Measurements from ENCODE around the gene C16orf92.
"Not testable (repeated sequence)": the region's sequence is repeated elsewhere in the genome, so short reads cannot be mapped to it uniquely, and the experiment has no call there.

C16orf92 gene

DNA sequence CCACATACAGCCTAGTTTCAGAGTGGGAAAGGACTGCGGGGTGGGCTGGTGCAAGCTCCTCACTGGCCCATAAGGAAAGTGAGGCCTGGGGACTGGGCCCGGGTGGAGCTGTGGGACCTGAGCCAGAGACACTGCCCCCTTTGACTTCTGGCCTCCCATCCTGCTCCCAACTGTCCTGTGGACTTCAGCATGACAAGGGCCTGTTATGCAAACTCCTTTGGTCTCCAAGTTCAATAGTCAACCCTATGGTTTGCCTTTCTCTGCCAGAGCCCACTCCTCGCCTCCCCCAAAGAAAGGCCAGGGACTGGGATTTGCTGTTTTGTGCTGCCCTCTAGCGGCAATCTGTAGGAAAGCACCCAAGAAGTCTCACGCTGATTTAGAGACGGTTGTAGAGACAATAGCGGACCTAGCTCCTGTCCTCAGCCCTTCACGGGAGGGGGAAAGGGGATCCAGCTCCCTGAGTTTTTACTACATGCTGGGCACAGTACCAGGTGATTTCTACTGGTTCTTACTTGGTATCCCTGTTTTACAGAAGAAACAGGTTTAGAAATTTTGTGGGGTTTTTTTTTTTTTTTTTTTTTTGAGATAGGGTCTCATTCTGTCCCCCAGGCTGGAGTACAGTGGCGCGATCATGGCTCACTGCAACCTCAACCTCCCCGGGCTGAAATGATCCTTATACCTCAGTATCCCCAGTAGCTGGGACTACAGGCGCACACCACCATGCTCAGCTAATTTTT lies 9.3 kb downstream of the C16orf92 start:
- Histone ChIP-seq H3K4me1 (ENCODE audit: insufficient read depth, low read length, severe bottlenecking) (no peaks in the 10 kb centered on the region), H3K4me2 (ENCODE audit: low read length) (no peak overlapping the region), H3K9ac (ENCODE audit: low read length) (no peak overlapping the region), H3F3A (ENCODE audit: insufficient read depth, low read length) (no peaks in the 10 kb centered on the region), H3K27me3 (ENCODE audit: insufficient read depth, low read length) (peaks cover 5% of the 10 kb centered on the region; the same call in 1 of the 2 replicates), H3K36me3 (ENCODE audit: insufficient read depth, low read length) (no peaks in the 10 kb centered on the region; the same call in 1 of the 2 replicates), H4K20me1 (ENCODE audit: insufficient read depth, low read length) (no peaks in the 10 kb centered on the region), H3K4me3 (ENCODE audit: low read depth, low read length, poor library complexity, severe bottlenecking) (no peak overlapping the region), H3K9me3 (ENCODE audit: low read length) (no peaks in the 10 kb centered on the region), H3K27ac (ENCODE audit: low read depth, low read length, poor library complexity, severe bottlenecking) (no peak overlapping the region), H2AFZ (ENCODE audit: low read length) (no peak overlapping the region), H3K79me2 (ENCODE audit: insufficient read depth, low read length) (no peaks in the 10 kb centered on the region), H3K9me2 (ENCODE audit: low read depth, low read length) (no peaks in the 10 kb centered on the region)
- TF ChIP-seq EZH2 (IDR thresholded peaks at IDR 0.05; ENCODE audit: borderline replicate concordance, low read length) = no peak
- TF ChIP-seq, protein P1, sequence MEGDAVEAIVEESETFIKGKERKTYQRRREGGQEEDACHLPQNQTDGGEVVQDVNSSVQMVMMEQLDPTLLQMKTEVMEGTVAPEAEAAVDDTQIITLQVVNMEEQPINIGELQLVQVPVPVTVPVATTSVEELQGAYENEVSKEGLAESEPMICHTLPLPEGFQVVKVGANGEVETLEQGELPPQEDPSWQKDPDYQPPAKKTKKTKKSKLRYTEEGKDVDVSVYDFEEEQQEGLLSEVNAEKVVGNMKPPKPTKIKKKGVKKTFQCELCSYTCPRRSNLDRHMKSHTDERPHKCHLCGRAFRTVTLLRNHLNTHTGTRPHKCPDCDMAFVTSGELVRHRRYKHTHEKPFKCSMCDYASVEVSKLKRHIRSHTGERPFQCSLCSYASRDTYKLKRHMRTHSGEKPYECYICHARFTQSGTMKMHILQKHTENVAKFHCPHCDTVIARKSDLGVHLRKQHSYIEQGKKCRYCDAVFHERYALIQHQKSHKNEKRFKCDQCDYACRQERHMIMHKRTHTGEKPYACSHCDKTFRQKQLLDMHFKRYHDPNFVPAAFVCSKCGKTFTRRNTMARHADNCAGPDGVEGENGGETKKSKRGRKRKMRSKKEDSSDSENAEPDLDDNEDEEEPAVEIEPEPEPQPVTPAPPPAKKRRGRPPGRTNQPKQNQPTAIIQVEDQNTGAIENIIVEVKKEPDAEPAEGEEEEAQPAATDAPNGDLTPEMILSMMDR (IDR thresholded peaks at IDR 0.05; ENCODE audit: low read length) = peak; percentile 95

DNA sequence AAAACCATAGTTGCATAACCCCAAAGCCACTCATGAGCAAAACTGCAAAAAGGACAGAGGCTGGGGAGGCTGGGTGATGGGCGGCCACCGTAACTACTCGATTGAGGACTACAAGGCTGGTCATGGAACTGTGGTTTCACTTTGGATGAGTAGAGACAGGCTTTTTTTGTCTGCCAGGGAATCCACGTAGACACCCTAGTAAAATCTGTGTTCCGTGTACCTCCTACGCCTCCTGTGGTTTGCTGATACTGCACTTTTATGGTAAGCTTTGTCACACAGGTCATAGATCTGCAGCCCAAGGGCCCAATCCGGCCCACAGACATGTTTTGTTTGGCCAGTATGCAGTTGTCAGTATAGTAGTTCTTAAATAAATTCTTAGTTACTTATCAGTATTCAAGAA lies 10.3 kb downstream of the C16orf92 start:
- Histone ChIP-seq H4K20me1 (ENCODE audit: insufficient read depth, low read length) (no peaks in the 10 kb centered on the region), H3K79me2 (ENCODE audit: insufficient read depth, low read length) (no peaks in the 10 kb centered on the region), H3K27me3 (ENCODE audit: insufficient read depth, low read length) (peaks cover 5% of the 10 kb centered on the region; the same call in 1 of the 2 replicates), H3K9me3 (ENCODE audit: low read length) (no peaks in the 10 kb centered on the region), H2AFZ (ENCODE audit: low read length) (no peak overlapping the region), H3K27ac (ENCODE audit: low read depth, low read length, poor library complexity, severe bottlenecking) (no peak overlapping the region), H3K4me2 (ENCODE audit: low read length) (no peak overlapping the region), H3K9me2 (ENCODE audit: low read depth, low read length) (no peaks in the 10 kb centered on the region), H3K9ac (ENCODE audit: low read length) (no peak overlapping the region), H3K36me3 (ENCODE audit: insufficient read depth, low read length) (no peaks in the 10 kb centered on the region; the same call in 1 of the 2 replicates), H3K4me3 (ENCODE audit: low read depth, low read length, poor library complexity, severe bottlenecking) (no peak overlapping the region), H3K4me1 (ENCODE audit: insufficient read depth, low read length, severe bottlenecking) (no peaks in the 10 kb centered on the region), H3F3A (ENCODE audit: insufficient read depth, low read length) (no peaks in the 10 kb centered on the region)
- TF ChIP-seq EZH2 (IDR thresholded peaks at IDR 0.05; ENCODE audit: borderline replicate concordance, low read length) = no peak

DNA sequence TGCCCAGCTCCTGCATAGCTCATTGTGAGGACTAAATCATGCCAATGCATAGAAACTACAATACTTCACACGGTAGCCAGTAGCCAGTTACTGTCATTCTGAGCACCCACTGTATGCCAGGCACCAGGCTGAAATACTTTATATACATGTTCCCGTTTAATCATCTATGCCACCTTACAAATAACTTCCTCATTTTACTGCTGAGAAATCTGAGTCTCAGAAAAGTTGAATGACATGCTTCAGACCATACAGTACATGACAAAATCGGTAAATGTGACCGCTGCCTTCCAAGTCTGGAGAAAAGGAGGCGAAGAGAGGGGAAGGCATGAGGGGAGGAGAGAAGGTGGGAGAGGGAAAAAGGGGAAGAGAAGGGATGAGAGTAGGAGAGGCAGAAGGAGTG lies 17.2 kb downstream of the C16orf92 start:
- TF ChIP-seq, protein P1 (IDR thresholded peaks at IDR 0.05; ENCODE audit: low read length) = no peak

DNA sequence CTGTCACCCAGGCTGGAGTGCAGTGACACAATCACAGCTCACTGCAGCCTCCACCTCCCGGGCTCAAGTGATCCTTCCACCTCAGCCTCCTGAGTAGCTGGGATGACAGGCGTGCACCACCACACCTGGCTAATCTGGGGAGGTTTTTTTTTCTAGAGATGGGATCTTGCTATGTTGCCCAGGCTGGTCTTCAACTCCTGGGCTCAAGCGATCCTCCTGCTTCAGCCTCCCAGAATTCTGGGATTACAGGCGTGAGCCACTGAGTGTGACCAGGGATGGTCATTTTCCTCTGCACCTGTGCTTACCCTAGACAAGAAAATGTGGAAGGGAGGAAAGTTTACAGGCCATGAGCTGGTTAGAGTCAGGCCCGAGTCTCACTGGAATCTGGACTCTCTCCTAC lies 17.7 kb downstream of the C16orf92 start:
- H3K36me3 ChIP-seq (ENCODE audit: insufficient read depth, low read length); H3K27me3 ChIP-seq (ENCODE audit: insufficient read depth, low read length): not testable (repeated sequence)

More for the DNA sequence above, 17.2 kb downstream of the C16orf92 start:
- Histone ChIP-seq H3K4me3 (ENCODE audit: low read depth, low read length, poor library complexity, severe bottlenecking) (no peak overlapping the region), H3K79me2 (ENCODE audit: insufficient read depth, low read length) (no peaks in the 10 kb centered on the region), H3K4me1 (ENCODE audit: insufficient read depth, low read length, severe bottlenecking) (no peaks in the 10 kb centered on the region), H3F3A (ENCODE audit: insufficient read depth, low read length) (no peaks in the 10 kb centered on the region), H2AFZ (ENCODE audit: low read length) (no peak overlapping the region), H3K27ac (ENCODE audit: low read depth, low read length, poor library complexity, severe bottlenecking) (no peak overlapping the region), H3K9ac (ENCODE audit: low read length) (no peak overlapping the region), H3K9me3 (ENCODE audit: low read length) (no peaks in the 10 kb centered on the region), H4K20me1 (ENCODE audit: insufficient read depth, low read length) (no peaks in the 10 kb centered on the region), H3K36me3 (ENCODE audit: insufficient read depth, low read length) (no peaks in the 10 kb centered on the region; the same call in 1 of the 2 replicates), H3K9me2 (ENCODE audit: low read depth, low read length) (no peaks in the 10 kb centered on the region), H3K4me2 (ENCODE audit: low read length) (no peak overlapping the region), H3K27me3 (ENCODE audit: insufficient read depth, low read length) (no peaks in the 10 kb centered on the region)

More for the DNA sequence above, 17.7 kb downstream of the C16orf92 start:
- not testable (repeated sequence) for H3K27ac ChIP-seq (ENCODE audit: low read depth, low read length, poor library complexity, severe bottlenecking); H3F3A ChIP-seq (ENCODE audit: insufficient read depth, low read length); H4K20me1 ChIP-seq (ENCODE audit: insufficient read depth, low read length); H2AFZ ChIP-seq (ENCODE audit: low read length); H3K4me2 ChIP-seq (ENCODE audit: low read length); H3K9me2 ChIP-seq (ENCODE audit: low read depth, low read length); H3K4me1 ChIP-seq (ENCODE audit: insufficient read depth, low read length, severe bottlenecking); H3K9ac ChIP-seq (ENCODE audit: low read length); H3K4me3 ChIP-seq (ENCODE audit: low read depth, low read length, poor library complexity, severe bottlenecking); H3K79me2 ChIP-seq (ENCODE audit: insufficient read depth, low read length); H3K9me3 ChIP-seq (ENCODE audit: low read length)
